HG02884 (cell line): ENCODE measurements around the gene DMKN.

ENCODE experiments used
- ATAC-seq: cut with Tn5 transposase; IDR thresholded peaks from one replicate; pipeline ENCODE4 v1.9.1; 2021; ENCODE audit warnings: mild to moderate bottlenecking, moderate library complexity; ENCODE audit not compliant: unreplicated experiment

The DMKN gene

GRCh38 chr19:35528218-35529038, 15.0 kb upstream of the DMKN start, which contains the start of gene SBSN:
TSS of gene SBSN (minus strand) at chr19:35528311. CDS start at chr19:35528281, 30 bp downstream.
- ATAC-seq: no peak

GRCh38 chr19:35525873-35526272, 12.4 kb upstream of the DMKN start:
- no peak for ATAC-seq

- ATAC-seq: no peak
Measured at GRCh38 chr19:35524181-35524837, 10.9 kb upstream of the DMKN start.

- no peak for ATAC-seq
Measured at GRCh38 chr19:35522745-35523327, 9.4 kb upstream of the DMKN start.

- no peak for ATAC-seq
Measured at GRCh38 chr19:35521124-35521743, 7.8 kb upstream of the DMKN start.

- no peak for ATAC-seq
Measured at GRCh38 chr19:35519291-35519690, 5.8 kb upstream of the DMKN start.

GRCh38 chr19:35518313-35518712, 4.9 kb upstream of the DMKN start:
- ATAC-seq: no peak

GRCh38 chr19:35517342-35517741, 3.9 kb upstream of the DMKN start:
- ATAC-seq: no peak

GRCh38 chr19:35516310-35516709, 2.9 kb upstream of the DMKN start:
- no peak for ATAC-seq

GRCh38 chr19:35514282-35514809, 897 bp upstream of the DMKN start:
- no peak for ATAC-seq

GRCh38 chr19:35512831-35513627, 420 bp downstream of the DMKN start:
- no peak for ATAC-seq

GRCh38 chr19:35511337-35511736, 2.1 kb downstream of the DMKN start:
- ATAC-seq: no peak

- ATAC-seq: no peak
Measured at GRCh38 chr19:35510626-35510964, 2.9 kb downstream of the DMKN start.

- no peak for ATAC-seq
Measured at GRCh38 chr19:35509861-35510625, 3.4 kb downstream of the DMKN start.

GRCh38 chr19:35509018-35509652, 4.3 kb downstream of the DMKN start:
- no peak for ATAC-seq

GRCh38 chr19:35508129-35508528, 5.3 kb downstream of the DMKN start:
- no peak for ATAC-seq

- ATAC-seq: no peak
Measured at GRCh38 chr19:35507561-35507960, 5.9 kb downstream of the DMKN start.

- ATAC-seq: no peak
Measured at GRCh38 chr19:35506011-35506410, 7.4 kb downstream of the DMKN start.

- no peak for ATAC-seq
Measured at GRCh38 chr19:35502751-35503150, 10.7 kb downstream of the DMKN start.
